ENCODE measurements around the gene VAV1. TPM values are rescaled to one million over a fixed set of nuclear protein-coding genes. Genes with fewer than 3 reads are reported as not detected.

VAV1 gene
- total and polyA plus RNA-seq, 4 donors = 0.60 to 13.3 (median 4.1) TPM

DNA sequence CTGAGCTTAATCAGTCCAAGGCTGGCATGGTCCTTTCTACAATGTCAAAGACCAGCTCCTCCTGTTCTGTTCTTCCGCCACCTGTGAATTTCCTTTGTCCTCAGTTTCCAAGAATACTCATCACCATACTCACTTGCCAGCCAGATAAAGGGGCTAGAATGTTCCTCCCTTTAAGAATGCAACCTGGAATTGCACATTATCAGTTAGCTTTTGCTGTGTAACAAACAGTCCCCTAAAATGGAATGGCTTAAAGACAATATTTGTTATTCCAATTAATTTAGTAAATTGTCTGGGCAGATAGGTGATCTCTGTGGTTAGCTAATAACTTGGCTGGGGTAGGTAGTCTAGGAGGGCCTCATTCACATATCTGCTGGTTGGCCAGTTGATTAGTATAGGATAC, 36.0 kb downstream of the VAV1 start:
- H3K27ac ChIP-seq (ENCODE audit: low read depth in 1 of 2, low read length in 2 of 2) = no peak overlapping the region
- WGBS = 98% methylated on average over 1 of the region's 1 CpG
- H3K36me3 ChIP-seq (ENCODE audit: control insufficient read depth in 4 of 4, insufficient read depth in 3 of 4, low read depth in 1 of 4, low read length in 3 of 4) = no peaks in the 10 kb centered on the region

More for the DNA sequence above, 36.0 kb downstream of the VAV1 start:
- peaks cover 0 to 6% (median 1%) of the 10 kb centered on the region in 4 donors for H3K27me3 ChIP-seq (ENCODE audit: control insufficient read depth in 4 of 4, insufficient read depth in 4 of 4, low read length in 3 of 4)
- H3K9me3 ChIP-seq (ENCODE audit: control insufficient read depth in 4 of 4, low read length in 3 of 4) = peaks cover 0 to 5% (median 0%) of the 10 kb centered on the region in 4 donors
- no peaks in the 10 kb centered on the region for H3K4me1 ChIP-seq (ENCODE audit: control insufficient read depth in 4 of 4, insufficient read depth in 4 of 4, low read length in 3 of 4)
- no peak for DNase-seq (ENCODE audit: low spot score)
- no peak overlapping the region for H3K4me3 ChIP-seq (ENCODE audit: low read depth in 1 of 3, low read length in 3 of 3)
- no peak overlapping the region for H3K9ac ChIP-seq (ENCODE audit: low read depth in 1 of 2, low read length in 2 of 2)
- TF ChIP-seq GABPA (IDR thresholded peaks at IDR 0.05 in 1 of 2, conservative IDR thresholded peaks at IDR 0.05 in 1 of 2) = no peak
- TF ChIP-seq, protein P1, sequence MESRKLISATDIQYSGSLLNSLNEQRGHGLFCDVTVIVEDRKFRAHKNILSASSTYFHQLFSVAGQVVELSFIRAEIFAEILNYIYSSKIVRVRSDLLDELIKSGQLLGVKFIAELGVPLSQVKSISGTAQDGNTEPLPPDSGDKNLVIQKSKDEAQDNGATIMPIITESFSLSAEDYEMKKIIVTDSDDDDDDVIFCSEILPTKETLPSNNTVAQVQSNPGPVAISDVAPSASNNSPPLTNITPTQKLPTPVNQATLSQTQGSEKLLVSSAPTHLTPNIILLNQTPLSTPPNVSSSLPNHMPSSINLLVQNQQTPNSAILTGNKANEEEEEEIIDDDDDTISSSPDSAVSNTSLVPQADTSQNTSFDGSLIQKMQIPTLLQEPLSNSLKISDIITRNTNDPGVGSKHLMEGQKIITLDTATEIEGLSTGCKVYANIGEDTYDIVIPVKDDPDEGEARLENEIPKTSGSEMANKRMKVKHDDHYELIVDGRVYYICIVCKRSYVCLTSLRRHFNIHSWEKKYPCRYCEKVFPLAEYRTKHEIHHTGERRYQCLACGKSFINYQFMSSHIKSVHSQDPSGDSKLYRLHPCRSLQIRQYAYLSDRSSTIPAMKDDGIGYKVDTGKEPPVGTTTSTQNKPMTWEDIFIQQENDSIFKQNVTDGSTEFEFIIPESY (IDR thresholded peaks at IDR 0.05) = no peak
- TF ChIP-seq, protein P2, sequence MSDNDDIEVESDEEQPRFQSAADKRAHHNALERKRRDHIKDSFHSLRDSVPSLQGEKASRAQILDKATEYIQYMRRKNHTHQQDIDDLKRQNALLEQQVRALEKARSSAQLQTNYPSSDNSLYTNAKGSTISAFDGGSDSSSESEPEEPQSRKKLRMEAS (IDR thresholded peaks at IDR 0.05) = no peak
- TF ChIP-seq HNF4G (IDR thresholded peaks at IDR 0.05) = no peak
- TF ChIP-seq, protein P3, sequence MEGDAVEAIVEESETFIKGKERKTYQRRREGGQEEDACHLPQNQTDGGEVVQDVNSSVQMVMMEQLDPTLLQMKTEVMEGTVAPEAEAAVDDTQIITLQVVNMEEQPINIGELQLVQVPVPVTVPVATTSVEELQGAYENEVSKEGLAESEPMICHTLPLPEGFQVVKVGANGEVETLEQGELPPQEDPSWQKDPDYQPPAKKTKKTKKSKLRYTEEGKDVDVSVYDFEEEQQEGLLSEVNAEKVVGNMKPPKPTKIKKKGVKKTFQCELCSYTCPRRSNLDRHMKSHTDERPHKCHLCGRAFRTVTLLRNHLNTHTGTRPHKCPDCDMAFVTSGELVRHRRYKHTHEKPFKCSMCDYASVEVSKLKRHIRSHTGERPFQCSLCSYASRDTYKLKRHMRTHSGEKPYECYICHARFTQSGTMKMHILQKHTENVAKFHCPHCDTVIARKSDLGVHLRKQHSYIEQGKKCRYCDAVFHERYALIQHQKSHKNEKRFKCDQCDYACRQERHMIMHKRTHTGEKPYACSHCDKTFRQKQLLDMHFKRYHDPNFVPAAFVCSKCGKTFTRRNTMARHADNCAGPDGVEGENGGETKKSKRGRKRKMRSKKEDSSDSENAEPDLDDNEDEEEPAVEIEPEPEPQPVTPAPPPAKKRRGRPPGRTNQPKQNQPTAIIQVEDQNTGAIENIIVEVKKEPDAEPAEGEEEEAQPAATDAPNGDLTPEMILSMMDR (IDR thresholded peaks at IDR 0.05; ENCODE audit: low read depth, low read length, missing input control) = no peak
- TF ChIP-seq, protein P4, sequence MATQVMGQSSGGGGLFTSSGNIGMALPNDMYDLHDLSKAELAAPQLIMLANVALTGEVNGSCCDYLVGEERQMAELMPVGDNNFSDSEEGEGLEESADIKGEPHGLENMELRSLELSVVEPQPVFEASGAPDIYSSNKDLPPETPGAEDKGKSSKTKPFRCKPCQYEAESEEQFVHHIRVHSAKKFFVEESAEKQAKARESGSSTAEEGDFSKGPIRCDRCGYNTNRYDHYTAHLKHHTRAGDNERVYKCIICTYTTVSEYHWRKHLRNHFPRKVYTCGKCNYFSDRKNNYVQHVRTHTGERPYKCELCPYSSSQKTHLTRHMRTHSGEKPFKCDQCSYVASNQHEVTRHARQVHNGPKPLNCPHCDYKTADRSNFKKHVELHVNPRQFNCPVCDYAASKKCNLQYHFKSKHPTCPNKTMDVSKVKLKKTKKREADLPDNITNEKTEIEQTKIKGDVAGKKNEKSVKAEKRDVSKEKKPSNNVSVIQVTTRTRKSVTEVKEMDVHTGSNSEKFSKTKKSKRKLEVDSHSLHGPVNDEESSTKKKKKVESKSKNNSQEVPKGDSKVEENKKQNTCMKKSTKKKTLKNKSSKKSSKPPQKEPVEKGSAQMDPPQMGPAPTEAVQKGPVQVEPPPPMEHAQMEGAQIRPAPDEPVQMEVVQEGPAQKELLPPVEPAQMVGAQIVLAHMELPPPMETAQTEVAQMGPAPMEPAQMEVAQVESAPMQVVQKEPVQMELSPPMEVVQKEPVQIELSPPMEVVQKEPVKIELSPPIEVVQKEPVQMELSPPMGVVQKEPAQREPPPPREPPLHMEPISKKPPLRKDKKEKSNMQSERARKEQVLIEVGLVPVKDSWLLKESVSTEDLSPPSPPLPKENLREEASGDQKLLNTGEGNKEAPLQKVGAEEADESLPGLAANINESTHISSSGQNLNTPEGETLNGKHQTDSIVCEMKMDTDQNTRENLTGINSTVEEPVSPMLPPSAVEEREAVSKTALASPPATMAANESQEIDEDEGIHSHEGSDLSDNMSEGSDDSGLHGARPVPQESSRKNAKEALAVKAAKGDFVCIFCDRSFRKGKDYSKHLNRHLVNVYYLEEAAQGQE (IDR thresholded peaks at IDR 0.05) = no peak
- no peak for TF ChIP-seq YY1 (IDR thresholded peaks at IDR 0.05)
- TF ChIP-seq NR2F2 (IDR thresholded peaks at IDR 0.05) = no peak
- TF ChIP-seq HNF4A (conservative IDR thresholded peaks at IDR 0.05) = no peak
- TF ChIP-seq RAD21 (IDR thresholded peaks at IDR 0.05) = no peak
- no peak for TF ChIP-seq RXRA (IDR thresholded peaks at IDR 0.05)
- no peak for TF ChIP-seq SP1 (IDR thresholded peaks at IDR 0.05)
- TF ChIP-seq, protein P5, sequence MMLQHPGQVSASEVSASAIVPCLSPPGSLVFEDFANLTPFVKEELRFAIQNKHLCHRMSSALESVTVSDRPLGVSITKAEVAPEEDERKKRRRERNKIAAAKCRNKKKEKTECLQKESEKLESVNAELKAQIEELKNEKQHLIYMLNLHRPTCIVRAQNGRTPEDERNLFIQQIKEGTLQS (IDR thresholded peaks at IDR 0.05) = no peak
- TF ChIP-seq EGR1 (IDR thresholded peaks at IDR 0.05; ENCODE audit: low read depth in 2 of 2) = no peak
- no peak for TF ChIP-seq FOXA1 (IDR thresholded peaks at IDR 0.05)
- TF ChIP-seq FOXA2 (IDR thresholded peaks at IDR 0.05) = no peak
- no peak for TF ChIP-seq TAF1 (conservative IDR thresholded peaks at IDR 0.05)
- no peak for TF ChIP-seq JUND (IDR thresholded peaks at IDR 0.05)
